IMR-90 (cell line): ENCODE results near the gene TSNAXIP1. TPM values are rescaled to one million over a fixed set of nuclear protein-coding genes. Genes with fewer than 3 reads are reported as not detected.

ENCODE experiments used
- ATAC-seq: fragments of 200-7000 bp; cut with Tn5 transposase; 2 replicates; pipeline ENCODE4 v1.9.1; 2020; ENCODE audit warnings: low read depth, mild to moderate bottlenecking, moderate library complexity
- BruUV-seq: library from RNA; stranded (reverse); fragments of 400-500 nt; replicated peaks from 2 replicates; lab custom pipeline; 2021; lab: Mats Ljungman, UMichigan
- CTCF ChIA-PET: fragments of 300-600 bp; formaldehyde crosslinking; extraction: SDS; loops from one replicate; lab custom pipeline; 2021; ENCODE audit warnings: antibody characterized with exemption; lab: Yijun Ruan, JAX
- POLR2A ChIA-PET: fragments of 300-600 bp; sonication (Branson Sonifier 250); formaldehyde crosslinking; loops from one replicate; lab custom pipeline; 2022; ENCODE audit warnings: antibody characterized with exemption; ENCODE audit not compliant: unreplicated experiment; lab: Charles Lee
- DNase-seq: peaks from one replicate; pipeline ENCODE4 v3.0.0; 2013
- H2AFZ ChIP-seq: replicated peaks from 2 replicates; pipeline ENCODE3; 2013; ENCODE audit warnings: low read length, mild to moderate bottlenecking; ENCODE audit not compliant: poor library complexity
- H2AK5ac ChIP-seq: 2 replicates; pipeline ENCODE4 v1.6.1; 2013; ENCODE audit warnings: low read depth, low read length, inconsistent platforms
- H2AK9ac ChIP-seq: replicated peaks from 2 replicates; pipeline ENCODE3; 2013; ENCODE audit warnings: mild to moderate bottlenecking, low read depth, low read length, moderate library complexity; ENCODE audit not compliant: poor library complexity
- H2BK120ac ChIP-seq: 2 replicates; pipeline ENCODE4 v1.6.1; 2013; ENCODE audit warnings: low read depth, low read length, inconsistent platforms
- H2BK15ac ChIP-seq: 3 replicates; pipeline ENCODE4 v1.6.1; 2013; ENCODE audit warnings: low read depth, low read length, inconsistent platforms
- H2BK20ac ChIP-seq: 2 replicates; pipeline ENCODE4 v1.6.1; 2013; ENCODE audit warnings: low read depth, mild to moderate bottlenecking, inconsistent platforms, low read length, moderate library complexity
- H2BK5ac ChIP-seq: 2 replicates; pipeline ENCODE4 v1.6.1; 2013; ENCODE audit warnings: mild to moderate bottlenecking, low read depth, low read length, inconsistent platforms; ENCODE audit not compliant: poor library complexity, severe bottlenecking
- H3K14ac ChIP-seq: replicated peaks from 2 replicates; pipeline ENCODE4 v1.6.1; 2013; ENCODE audit warnings: low read depth, low read length, inconsistent platforms
- H3K18ac ChIP-seq: 2 replicates; pipeline ENCODE4 v1.6.1; 2013; ENCODE audit warnings: low read depth, low read length, control low read depth
- H3K23ac ChIP-seq: 2 replicates; pipeline ENCODE4 v1.6.1; 2013; ENCODE audit warnings: low read depth, low read length, inconsistent platforms
- H3K27ac ChIP-seq: 2 replicates; pipeline ENCODE4 v1.5.1; 2013; ENCODE audit warnings: mild to moderate bottlenecking, control low read depth, low read length; ENCODE audit not compliant: insufficient read depth
- H3K27me3 ChIP-seq: 2 replicates; pipeline ENCODE4 v1.6.1; 2013; ENCODE audit warnings: low read length; ENCODE audit not compliant: control insufficient read depth, insufficient read depth
- H3K36me3 ChIP-seq: 2 replicates; pipeline ENCODE4 v1.6.1; 2013; ENCODE audit warnings: low read length, mixed read lengths; ENCODE audit not compliant: control insufficient read depth, insufficient read depth
- H3K4ac ChIP-seq: 2 replicates; pipeline ENCODE4 v1.6.1; 2013; ENCODE audit warnings: low read depth, low read length, inconsistent platforms
- H3K4me1 ChIP-seq: 2 replicates; pipeline ENCODE4 v1.6.1; 2013; ENCODE audit warnings: low read length, mixed read lengths; ENCODE audit not compliant: control insufficient read depth, insufficient read depth
- H3K4me2 ChIP-seq: 2 replicates; pipeline ENCODE4 v1.6.1; 2013; ENCODE audit warnings: low read depth, mild to moderate bottlenecking, control low read depth, low read length, moderate library complexity
- H3K4me3 ChIP-seq: 2 replicates; pipeline ENCODE4 v1.5.1; 2013; ENCODE audit warnings: low read depth, mild to moderate bottlenecking, control low read depth, low read length, moderate library complexity; ENCODE audit not compliant: insufficient read depth
- H3K56ac ChIP-seq: 2 replicates; pipeline ENCODE4 v1.6.1; 2013; ENCODE audit warnings: low read length, inconsistent platforms; ENCODE audit not compliant: insufficient read depth; ENCODE audit errors: extremely low read depth
- H3K79me1 ChIP-seq, 2 experiments: 2 replicates each; pipeline ENCODE4 v1.6.1; 2013; ENCODE audit warnings: low read length in 2 of 2, inconsistent platforms in 1 of 2, low read depth in 1 of 2
- H3K9ac ChIP-seq: 2 replicates; pipeline ENCODE4 v1.6.1; 2013; ENCODE audit warnings: low read depth, low read length, control low read depth
- H3K9me1 ChIP-seq: 2 replicates; pipeline ENCODE4 v1.6.1; 2013; ENCODE audit warnings: low read length, inconsistent platforms; ENCODE audit not compliant: insufficient read depth
- H3K9me3 ChIP-seq: 2 replicates; pipeline ENCODE4 v1.6.1; 2013; ENCODE audit warnings: low read length; ENCODE audit not compliant: control insufficient read depth, insufficient read depth
- H4K20me1 ChIP-seq: 2 replicates; pipeline ENCODE4 v1.6.1; 2013; ENCODE audit warnings: low read length, inconsistent platforms; ENCODE audit not compliant: insufficient read depth
- H4K5ac ChIP-seq: 2 replicates; pipeline ENCODE4 v1.6.1; 2013; ENCODE audit warnings: mild to moderate bottlenecking, low read depth, low read length, control low read depth
- H4K8ac ChIP-seq, 2 experiments: 2 replicates each; pipeline ENCODE4 v1.6.1; 2013; ENCODE audit warnings: low read depth in 2 of 2, low read length in 2 of 2, control low read depth in 1 of 2, inconsistent platforms in 1 of 2
- H4K91ac ChIP-seq: 2 replicates; pipeline ENCODE4 v1.6.1; 2013; ENCODE audit warnings: low read depth, low read length, inconsistent platforms; ENCODE audit not compliant: insufficient read depth
- BHLHE40 ChIP-seq: fragments of 150-350 bp; IDR thresholded peaks from 2 replicates; pipeline ENCODE4 v1.6.1; 2016; ENCODE audit warnings: mild to moderate bottlenecking, low read depth, low read length
- CEBPB ChIP-seq: IDR thresholded peaks from 2 replicates; pipeline ENCODE4 v1.6.1; 2012; ENCODE audit warnings: low read depth, low read length, improper control_type of control experiment
- CHD1 ChIP-seq: IDR thresholded peaks from 2 replicates; pipeline ENCODE4 v1.6.1; 2012; ENCODE audit warnings: low read depth, low read length, improper control_type of control experiment
- FOS ChIP-seq: fragments of 150-350 bp; IDR thresholded peaks from 2 replicates; pipeline ENCODE4 v1.6.1; 2016; ENCODE audit warnings: low read depth, low read length
- MAFK ChIP-seq: IDR thresholded peaks from 2 replicates; pipeline ENCODE4 v1.6.1; 2012; ENCODE audit warnings: low read depth, low read length, improper control_type of control experiment
- MAZ ChIP-seq: IDR thresholded peaks from 2 replicates; pipeline ENCODE4 v1.6.1; 2012; ENCODE audit warnings: low read depth, mild to moderate bottlenecking, low read length, improper control_type of control experiment, moderate library complexity, borderline replicate concordance
- MXI1 ChIP-seq: IDR thresholded peaks from 2 replicates; pipeline ENCODE4 v1.6.1; 2012; ENCODE audit warnings: low read depth, mild to moderate bottlenecking, low read length, moderate library complexity, borderline replicate concordance
- NFE2L2 ChIP-seq: fragments of 150-350 bp; IDR thresholded peaks from 2 replicates; pipeline ENCODE4 v1.6.1; 2016; ENCODE audit warnings: low read depth, mild to moderate bottlenecking, low read length
- POLR2A ChIP-seq: IDR thresholded peaks from 2 replicates; pipeline ENCODE4 v1.6.1; 2012; ENCODE audit warnings: mild to moderate bottlenecking, low read depth, low read length
- RAD21 ChIP-seq: IDR thresholded peaks from 2 replicates; pipeline ENCODE4 v1.6.1; 2012; ENCODE audit warnings: low read length, improper control_type of control experiment
- RCOR1 ChIP-seq: IDR thresholded peaks from 2 replicates; pipeline ENCODE4 v1.6.1; 2012; ENCODE audit warnings: mild to moderate bottlenecking, low read length, improper control_type of control experiment; ENCODE audit not compliant: insufficient replicate concordance
- RFX5 ChIP-seq: IDR thresholded peaks from 2 replicates; pipeline ENCODE4 v1.8.0; 2012; ENCODE audit warnings: low read depth, mild to moderate bottlenecking, low read length, moderate library complexity
- SMC3 ChIP-seq: fragments of 150-350 bp; IDR thresholded peaks from 2 replicates; pipeline ENCODE4 v1.6.1; 2016; ENCODE audit warnings: low read depth, mild to moderate bottlenecking, antibody characterized with exemption, low read length, moderate library complexity
- WGBS, 2 experiments: methylation state at CpG; one replicate each; pipeline versions ENCODE4 v1.1.5 to v1.1.7; 2013; ENCODE audit warnings: missing lambda C conversion rate in 2 of 2; ENCODE audit not compliant: insufficient read length in 1 of 2; ENCODE audit errors: extremely low coverage in 2 of 2; 5-methylcytosine and 5-hydroxymethylcytosine counted together
- dilution Hi-C: fragments of 300-500 bp; cut with HindIII; formaldehyde crosslinking; loops from one replicate; pipeline ENCODE4 v1.14.3; 2018; ENCODE audit warnings: low sequenced_read_pairs; ENCODE audit not compliant: unreplicated experiment
- in situ Hi-C: fragments of 300-500 bp; cut with MboI; formaldehyde crosslinking; loops from 3 replicates; pipeline ENCODE4 v1.14.3; 2019; ENCODE audit warnings: low sequenced_read_pairs, inconsistent platforms, mixed read lengths
- intact Hi-C: fragments of 100-400 bp; cut with micrococcal nuclease; formaldehyde crosslinking; loops from 2 replicates; pipeline ENCODE4 v1.10.0; 2022
- polyA plus RNA-seq, 3 experiments: library from polyadenylated mRNA; depleted of rRNA; stranded (reverse); fragments of >200 nt; gene quantifications; 2 replicates each; pipeline ENCODE4 v1.2.3, GENCODE V29; 2012; ENCODE audit warnings: low replicate concordance in 1 of 3
- total RNA-seq: library from RNA; depleted of rRNA; stranded (reverse); fragments of >200 nt; gene quantifications from 2 replicates; pipeline ENCODE4 v1.2.3, GENCODE V29; 2012
- TF ChIP-seq, protein P1 (sequence below): conservative IDR thresholded peaks from 2 replicates; pipeline ENCODE4 v1.5.1; 2012; ENCODE audit warnings: mild to moderate bottlenecking, low read depth, low read length, improper control_type of control experiment
- TF ChIP-seq, protein P2 (sequence below): fragments of 150-350 bp; IDR thresholded peaks from 2 replicates; pipeline ENCODE4 v1.6.1; 2016; ENCODE audit warnings: low read depth, mild to moderate bottlenecking, low read length, moderate library complexity, borderline replicate concordance
- TF ChIP-seq, protein P3 (sequence below): fragments of 150-350 bp; IDR thresholded peaks from 2 replicates; pipeline ENCODE4 v1.6.1; 2017; ENCODE audit warnings: mild to moderate bottlenecking, antibody characterized with exemption, low read length, low read depth

Gene TSNAXIP1
- total and polyA plus RNA-seq, 2 of the 4 experiments (the other 2 are of a cell fraction), result 0.72 to 1.4 TPM

DNA sequence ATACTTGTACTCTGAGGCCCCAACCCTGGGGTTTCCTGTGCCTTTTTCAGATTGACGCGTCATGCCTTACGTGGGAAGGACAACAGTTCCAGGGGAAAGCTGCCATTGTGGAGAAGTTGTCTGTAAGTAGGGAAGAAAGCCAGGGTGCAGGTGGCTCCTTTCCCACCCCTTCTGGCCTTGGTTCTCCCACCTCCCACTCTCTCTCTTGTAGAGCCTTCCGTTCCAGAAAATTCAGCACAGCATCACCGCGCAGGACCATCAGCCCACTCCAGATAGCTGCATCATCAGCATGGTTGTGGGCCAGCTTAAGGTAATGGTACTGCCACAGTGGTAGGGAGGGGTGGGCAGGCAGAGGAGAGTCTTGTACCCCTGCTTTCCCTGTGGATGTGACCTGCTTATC is 61.6 kb downstream of the TSNAXIP1 start:
- dilution Hi-C loops, result no loop called here
- BruUV-seq, result no TSS peak
- H2AFZ ChIP-seq, result no peak overlapping the region
- H3K4me3 ChIP-seq, result no peak overlapping the region
- H2BK20ac ChIP-seq, result no peak overlapping the region
- peaks cover 42% of the 10 kb centered on the region for H3K36me3 ChIP-seq
- H3K23ac ChIP-seq, result no peak overlapping the region
- H2BK15ac ChIP-seq, result no peak overlapping the region
- ChIA-PET POLR2A (no interaction called here), CTCF (no interaction called here)
- H3K27me3 ChIP-seq, result no peaks in the 10 kb centered on the region
- no peak overlapping the region for H3K56ac ChIP-seq
- H4K20me1 ChIP-seq, result peaks cover 41% of the 10 kb centered on the region
- no peak overlapping the region for H3K18ac ChIP-seq
- no peak overlapping the region for H4K91ac ChIP-seq
- intact Hi-C loops, result no loop called here
- no peak overlapping the region for H2AK5ac ChIP-seq
- H3K4ac ChIP-seq, result no peak overlapping the region
- H2AK9ac ChIP-seq, result no peak overlapping the region
- peaks cover 45 to 60% of the 10 kb centered on the region in 2 experiments for H3K79me1 ChIP-seq
- no peak overlapping the region for H2BK120ac ChIP-seq
- no peak overlapping the region for H3K4me2 ChIP-seq
- H3K4me1 ChIP-seq, result peaks cover 4% of the 10 kb centered on the region
- no peak overlapping the region for H3K9ac ChIP-seq
- H4K5ac ChIP-seq, result no peak overlapping the region
- no peak overlapping the region for H3K27ac ChIP-seq
- H3K14ac ChIP-seq, result no peak overlapping the region
- TF ChIP-seq CHD1 (no peak), SMC3 (no peak), CEBPB (no peak), MAFK (no peak), RCOR1 (no peak), RFX5 (no peak), BHLHE40 (no peak), FOS (no peak), POLR2A (no peak), MXI1 (no peak), NFE2L2 (no peak), MAZ (no peak), RAD21 (no peak)
- TF ChIP-seq, protein P1, sequence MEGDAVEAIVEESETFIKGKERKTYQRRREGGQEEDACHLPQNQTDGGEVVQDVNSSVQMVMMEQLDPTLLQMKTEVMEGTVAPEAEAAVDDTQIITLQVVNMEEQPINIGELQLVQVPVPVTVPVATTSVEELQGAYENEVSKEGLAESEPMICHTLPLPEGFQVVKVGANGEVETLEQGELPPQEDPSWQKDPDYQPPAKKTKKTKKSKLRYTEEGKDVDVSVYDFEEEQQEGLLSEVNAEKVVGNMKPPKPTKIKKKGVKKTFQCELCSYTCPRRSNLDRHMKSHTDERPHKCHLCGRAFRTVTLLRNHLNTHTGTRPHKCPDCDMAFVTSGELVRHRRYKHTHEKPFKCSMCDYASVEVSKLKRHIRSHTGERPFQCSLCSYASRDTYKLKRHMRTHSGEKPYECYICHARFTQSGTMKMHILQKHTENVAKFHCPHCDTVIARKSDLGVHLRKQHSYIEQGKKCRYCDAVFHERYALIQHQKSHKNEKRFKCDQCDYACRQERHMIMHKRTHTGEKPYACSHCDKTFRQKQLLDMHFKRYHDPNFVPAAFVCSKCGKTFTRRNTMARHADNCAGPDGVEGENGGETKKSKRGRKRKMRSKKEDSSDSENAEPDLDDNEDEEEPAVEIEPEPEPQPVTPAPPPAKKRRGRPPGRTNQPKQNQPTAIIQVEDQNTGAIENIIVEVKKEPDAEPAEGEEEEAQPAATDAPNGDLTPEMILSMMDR, result no peak
- TF ChIP-seq, protein P2, sequence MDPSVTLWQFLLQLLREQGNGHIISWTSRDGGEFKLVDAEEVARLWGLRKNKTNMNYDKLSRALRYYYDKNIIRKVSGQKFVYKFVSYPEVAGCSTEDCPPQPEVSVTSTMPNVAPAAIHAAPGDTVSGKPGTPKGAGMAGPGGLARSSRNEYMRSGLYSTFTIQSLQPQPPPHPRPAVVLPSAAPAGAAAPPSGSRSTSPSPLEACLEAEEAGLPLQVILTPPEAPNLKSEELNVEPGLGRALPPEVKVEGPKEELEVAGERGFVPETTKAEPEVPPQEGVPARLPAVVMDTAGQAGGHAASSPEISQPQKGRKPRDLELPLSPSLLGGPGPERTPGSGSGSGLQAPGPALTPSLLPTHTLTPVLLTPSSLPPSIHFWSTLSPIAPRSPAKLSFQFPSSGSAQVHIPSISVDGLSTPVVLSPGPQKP, result no peak
- TF ChIP-seq, protein P3, sequence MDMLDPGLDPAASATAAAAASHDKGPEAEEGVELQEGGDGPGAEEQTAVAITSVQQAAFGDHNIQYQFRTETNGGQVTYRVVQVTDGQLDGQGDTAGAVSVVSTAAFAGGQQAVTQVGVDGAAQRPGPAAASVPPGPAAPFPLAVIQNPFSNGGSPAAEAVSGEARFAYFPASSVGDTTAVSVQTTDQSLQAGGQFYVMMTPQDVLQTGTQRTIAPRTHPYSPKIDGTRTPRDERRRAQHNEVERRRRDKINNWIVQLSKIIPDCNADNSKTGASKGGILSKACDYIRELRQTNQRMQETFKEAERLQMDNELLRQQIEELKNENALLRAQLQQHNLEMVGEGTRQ, result no peak
- ATAC-seq (no peak), DNase-seq (no peak)
- whole genome bisulfite sequencing, 2 experiments, result no CpG with 5 or more reads among the region's 6 CpGs
- no peak overlapping the region for H2BK5ac ChIP-seq
- no peak overlapping the region for H4K8ac ChIP-seq
- peaks cover 18% of the 10 kb centered on the region for H3K9me1 ChIP-seq
- no peaks in the 10 kb centered on the region for H3K9me3 ChIP-seq
- in situ Hi-C loops, result no loop called here
